ENCODE data around the gene RTN4RL1. TPM values are rescaled to one million over a fixed set of nuclear protein-coding genes. Genes with fewer than 3 reads are reported as not detected.

The RTN4RL1 gene
- total RNA-seq, 1 experiment from 2014 or later, result 0.22 TPM

GRCh38 chr17:1953831-1954230 is 71.3 kb downstream of the RTN4RL1 start:
- no peak overlapping the region for H4K91ac ChIP-seq (ENCODE audit: insufficient read length, low read depth, low read length)
- no peak overlapping the region for H2BK120ac ChIP-seq (ENCODE audit: low read depth, low read length, poor library complexity, severe bottlenecking)
- no peak overlapping the region for H4K5ac ChIP-seq (ENCODE audit: insufficient read length, low read depth, low read length)
- no peak overlapping the region for H3K9ac ChIP-seq (ENCODE audit: extremely low read depth, insufficient read length, low read length)
- no peak overlapping the region for H3K56ac ChIP-seq (ENCODE audit: insufficient read length, low read depth, low read length)
- H3T11ph ChIP-seq (ENCODE audit: low read length), result no peak overlapping the region
- H3K4me2 ChIP-seq (ENCODE audit: insufficient read depth, insufficient read length, low read length), result no peak overlapping the region
- H3K27ac ChIP-seq (ENCODE audit: insufficient read length, low read depth, low read length), result no peak overlapping the region
- H2BK15ac ChIP-seq (ENCODE audit: low read depth, low read length), result no peak overlapping the region
- H3K79me1 ChIP-seq (ENCODE audit: insufficient read depth, low read depth, low read length, poor library complexity, severe bottlenecking), result no peaks in the 10 kb centered on the region
- no CpG with 5 or more reads among the region's 5 CpGs for WGBS (ENCODE audit: extremely low coverage, insufficient read length, low lambda C conversion rate)
- H3K9me3 ChIP-seq (ENCODE audit: control insufficient read depth, low read depth, low read length), result no peaks in the 10 kb centered on the region
- Mint-ChIP-seq H3K4me1 (peaks cover 10 to 15% of the 10 kb centered on the region in 2 experiments), H3K4me3 (no peak overlapping the region), H3K27me3 (ENCODE audit: low read depth) (peaks cover 86% of the 10 kb centered on the region), H3K36me3 (ENCODE audit: insufficient read depth in 1 of 3, low read depth in 3 of 3) (no peaks in the 10 kb centered on the region), H3K27ac (no peak overlapping the region), H3K9me3 (no peaks in the 10 kb centered on the region; a peak in 2 of 5 replicates)
- no peaks in the 10 kb centered on the region for H3K23me2 ChIP-seq (ENCODE audit: insufficient read length, low read depth, low read length, poor library complexity, severe bottlenecking)
- H3K27me3 ChIP-seq (ENCODE audit: insufficient read depth, low read length), result no peaks in the 10 kb centered on the region
- H2BK12ac ChIP-seq (ENCODE audit: insufficient read length, low read depth, low read length), result no peak overlapping the region
- H3K79me2 ChIP-seq (ENCODE audit: insufficient read depth, low read length), result no peaks in the 10 kb centered on the region
- H2AK5ac ChIP-seq (ENCODE audit: insufficient read length, low read length), result no peak overlapping the region
- no peaks in the 10 kb centered on the region for H4K20me1 ChIP-seq (ENCODE audit: control insufficient read depth, insufficient read depth, insufficient read length)
- TF ChIP-seq CTCF (conservative IDR thresholded peaks at IDR 0.05), result no peak
- no peak overlapping the region for H4K8ac ChIP-seq (replicated peaks; ENCODE audit: insufficient read length, low read depth, low read length)
- H3K23ac ChIP-seq (ENCODE audit: insufficient read length, low read depth, low read length), result no peak overlapping the region
- H3K18ac ChIP-seq (ENCODE audit: insufficient read length, low read depth, low read length), result no peak overlapping the region
- H2BK5ac ChIP-seq (ENCODE audit: insufficient read length, low read length), result no peak overlapping the region
- H2AFZ ChIP-seq (ENCODE audit: low read length), result no peak overlapping the region
- H3K4me1 ChIP-seq (ENCODE audit: insufficient read depth, low read length), result no peaks in the 10 kb centered on the region
- H2BK20ac ChIP-seq (ENCODE audit: low read depth, low read length, poor library complexity, severe bottlenecking), result no peak overlapping the region
- H3K4ac ChIP-seq (ENCODE audit: low read depth, low read length), result no peak overlapping the region
- no peak for DNase-seq
- no peak overlapping the region for H3K14ac ChIP-seq (ENCODE audit: insufficient read depth, low read length)

Data from H9 (cell line).